HEK293 (cell line): ENCODE results near the gene KDELR1.
A peak's percentile ranks its signal among the peaks of the same experiment; 100 is the strongest.

ENCODE experiments used
- BCL11B ChIP-seq: fragments of 450-650 bp; formaldehyde crosslinking; IDR thresholded peaks from 2 replicates; pipeline ENCODE4 v1.5.1; 2016; ENCODE audit warnings: low read depth, missing biosample characterization, missing genetic modification characterization
- FEZF1 ChIP-seq: fragments of 450-650 bp; formaldehyde crosslinking; IDR thresholded peaks from 2 replicates; pipeline ENCODE4 v1.5.1; 2016; ENCODE audit warnings: missing biosample characterization, missing genetic modification characterization
- GLI2 ChIP-seq: fragments of 450-650 bp; formaldehyde crosslinking; IDR thresholded peaks from 2 replicates; pipeline ENCODE4; 2017; ENCODE audit warnings: missing biosample characterization, missing genetic modification characterization, low read depth, borderline replicate concordance
- GLIS1 ChIP-seq: fragments of 450-650 bp; formaldehyde crosslinking; IDR thresholded peaks from 2 replicates; pipeline ENCODE4 v1.5.1; 2016; ENCODE audit warnings: missing biosample characterization, missing genetic modification characterization
- KLF16 ChIP-seq: fragments of 450-650 bp; formaldehyde crosslinking; IDR thresholded peaks from 2 replicates; pipeline ENCODE4 v1.5.1; 2017; ENCODE audit warnings: missing biosample characterization, missing genetic modification characterization
- KLF7 ChIP-seq: fragments of 450-650 bp; formaldehyde crosslinking; IDR thresholded peaks from 2 replicates; pipeline ENCODE4 v1.5.1; 2016; ENCODE audit warnings: missing biosample characterization, missing genetic modification characterization, borderline replicate concordance
- MEIS1 ChIP-seq: sonication (generic); formaldehyde crosslinking; IDR thresholded peaks from 2 replicates; pipeline ENCODE4 v1.8.1; 2022; ENCODE audit warnings: missing genetic modification reagents, mild to moderate bottlenecking, borderline replicate concordance
- MYNN ChIP-seq: fragments of 450-650 bp; formaldehyde crosslinking; IDR thresholded peaks from 2 replicates; pipeline ENCODE4 v1.5.1; 2016; ENCODE audit warnings: missing biosample characterization, missing genetic modification characterization, borderline replicate concordance
- RBAK ChIP-seq: fragments of 450-650 bp; formaldehyde crosslinking; IDR thresholded peaks from 2 replicates; pipeline ENCODE4 v1.5.1; 2016; ENCODE audit warnings: missing biosample characterization, missing genetic modification characterization
- YY1 ChIP-seq: fragments of 450-650 bp; formaldehyde crosslinking; IDR thresholded peaks from 2 replicates; pipeline ENCODE4 v1.5.1; 2018; ENCODE audit warnings: missing biosample characterization, missing genetic modification characterization
- ZNF114 ChIP-seq: fragments of 450-650 bp; formaldehyde crosslinking; IDR thresholded peaks from 2 replicates; pipeline ENCODE4 v1.5.0; 2017; ENCODE audit warnings: missing biosample characterization, missing genetic modification characterization
- ZNF184 ChIP-seq: fragments of 450-650 bp; IDR thresholded peaks from 2 replicates; pipeline ENCODE4 v1.5.1; 2018; ENCODE audit warnings: missing biosample characterization, mild to moderate bottlenecking, missing genetic modification characterization
- ZNF2 ChIP-seq: fragments of 450-650 bp; formaldehyde crosslinking; IDR thresholded peaks from 2 replicates; pipeline ENCODE4 v1.5.1; 2016; ENCODE audit warnings: missing biosample characterization, missing genetic modification characterization
- ZNF24 ChIP-seq: fragments of 450-650 bp; formaldehyde crosslinking; IDR thresholded peaks from 2 replicates; pipeline ENCODE4 v1.5.1; 2016; ENCODE audit warnings: missing biosample characterization, missing genetic modification characterization
- ZNF248 ChIP-seq: fragments of 450-650 bp; formaldehyde crosslinking; IDR thresholded peaks from 2 replicates; pipeline ENCODE4 v1.5.1; 2017; ENCODE audit warnings: missing biosample characterization, missing genetic modification characterization
- ZNF292 ChIP-seq: fragments of 450-650 bp; formaldehyde crosslinking; IDR thresholded peaks from 2 replicates; pipeline ENCODE4 v1.5.1; 2016; ENCODE audit warnings: low read depth, missing biosample characterization, missing genetic modification characterization, borderline replicate concordance
- ZNF302 ChIP-seq: fragments of 450-650 bp; formaldehyde crosslinking; IDR thresholded peaks from 2 replicates; pipeline ENCODE4 v1.5.1; 2016; ENCODE audit warnings: missing biosample characterization, missing genetic modification characterization, low read depth
- ZNF341 ChIP-seq: fragments of 450-650 bp; formaldehyde crosslinking; IDR thresholded peaks from 2 replicates; pipeline ENCODE4; 2016; ENCODE audit warnings: low read depth, missing biosample characterization, missing genetic modification characterization
- ZNF350 ChIP-seq: fragments of 450-650 bp; formaldehyde crosslinking; IDR thresholded peaks from 2 replicates; pipeline ENCODE4 v1.5.0; 2017; ENCODE audit warnings: missing biosample characterization, mild to moderate bottlenecking, missing genetic modification characterization
- ZNF426 ChIP-seq: fragments of 450-650 bp; formaldehyde crosslinking; IDR thresholded peaks from 2 replicates; pipeline ENCODE4 v1.5.1; 2017; ENCODE audit warnings: missing biosample characterization, missing genetic modification characterization, mild to moderate bottlenecking, inconsistent platforms, moderate library complexity
- ZNF473 ChIP-seq: fragments of 450-650 bp; formaldehyde crosslinking; IDR thresholded peaks from 2 replicates; pipeline ENCODE4 v1.5.1; 2017; ENCODE audit warnings: missing biosample characterization, missing genetic modification characterization
- ZNF48 ChIP-seq: fragments of 450-650 bp; formaldehyde crosslinking; IDR thresholded peaks from 2 replicates; pipeline ENCODE4 v1.5.1; 2016; ENCODE audit warnings: missing biosample characterization, missing genetic modification characterization
- ZNF530 ChIP-seq: fragments of 450-650 bp; formaldehyde crosslinking; IDR thresholded peaks from 2 replicates; pipeline ENCODE4 v1.5.1; 2016; ENCODE audit warnings: low read depth, missing biosample characterization, missing genetic modification characterization
- ZNF548 ChIP-seq: fragments of 450-650 bp; formaldehyde crosslinking; IDR thresholded peaks from 2 replicates; pipeline ENCODE4 v1.5.1; 2016; ENCODE audit warnings: missing biosample characterization, missing genetic modification characterization
- ZNF626 ChIP-seq: fragments of 450-650 bp; sonication (Bioruptor Pico); formaldehyde crosslinking; IDR thresholded peaks from 2 replicates; pipeline ENCODE4 v1.5.1; 2018; ENCODE audit warnings: missing biosample characterization, missing genetic modification characterization, inconsistent platforms
- ZNF701 ChIP-seq: fragments of 450-650 bp; formaldehyde crosslinking; IDR thresholded peaks from 2 replicates; pipeline ENCODE4 v1.5.1; 2016; ENCODE audit warnings: missing biosample characterization, missing genetic modification characterization
- ZNF777 ChIP-seq: fragments of 450-650 bp; formaldehyde crosslinking; IDR thresholded peaks from 2 replicates; pipeline ENCODE4 v1.5.1; 2017; ENCODE audit warnings: missing biosample characterization, missing genetic modification characterization, borderline replicate concordance
- ZNF785 ChIP-seq: fragments of 450-650 bp; formaldehyde crosslinking; IDR thresholded peaks from 2 replicates; pipeline ENCODE4 v1.5.1; 2016; ENCODE audit warnings: missing biosample characterization, missing genetic modification characterization
- ZXDB ChIP-seq: fragments of 450-650 bp; formaldehyde crosslinking; IDR thresholded peaks from 2 replicates; pipeline ENCODE4 v1.5.1; 2016; ENCODE audit warnings: missing biosample characterization, missing genetic modification characterization
- TF ChIP-seq, protein P1 (sequence below): IDR thresholded peaks from 2 replicates; pipeline ENCODE4 v1.6.1; 2011; ENCODE audit warnings: mild to moderate bottlenecking, low read depth, low read length, borderline replicate concordance
- TF ChIP-seq, protein P2 (sequence below): sonication (generic); formaldehyde crosslinking; IDR thresholded peaks from 2 replicates; pipeline ENCODE4 v1.8.1; 2022; ENCODE audit warnings: mild to moderate bottlenecking, moderate library complexity, missing genetic modification reagents
- TF ChIP-seq, protein P3 (sequence below): fragments of 450-650 bp; formaldehyde crosslinking; IDR thresholded peaks from 2 replicates; pipeline ENCODE4 v1.5.1; 2016; ENCODE audit warnings: missing biosample characterization, missing genetic modification characterization
- TF ChIP-seq, protein P4 (sequence below): fragments of 450-650 bp; formaldehyde crosslinking; IDR thresholded peaks from 2 replicates; pipeline ENCODE4 v1.5.1; 2016; ENCODE audit warnings: missing biosample characterization, missing genetic modification characterization
- TF ChIP-seq, protein P5 (sequence below): fragments of 450-650 bp; formaldehyde crosslinking; IDR thresholded peaks from 2 replicates; pipeline ENCODE4 v1.5.1; 2016; ENCODE audit warnings: missing biosample characterization, missing genetic modification characterization

KDELR1 gene

DNA sequence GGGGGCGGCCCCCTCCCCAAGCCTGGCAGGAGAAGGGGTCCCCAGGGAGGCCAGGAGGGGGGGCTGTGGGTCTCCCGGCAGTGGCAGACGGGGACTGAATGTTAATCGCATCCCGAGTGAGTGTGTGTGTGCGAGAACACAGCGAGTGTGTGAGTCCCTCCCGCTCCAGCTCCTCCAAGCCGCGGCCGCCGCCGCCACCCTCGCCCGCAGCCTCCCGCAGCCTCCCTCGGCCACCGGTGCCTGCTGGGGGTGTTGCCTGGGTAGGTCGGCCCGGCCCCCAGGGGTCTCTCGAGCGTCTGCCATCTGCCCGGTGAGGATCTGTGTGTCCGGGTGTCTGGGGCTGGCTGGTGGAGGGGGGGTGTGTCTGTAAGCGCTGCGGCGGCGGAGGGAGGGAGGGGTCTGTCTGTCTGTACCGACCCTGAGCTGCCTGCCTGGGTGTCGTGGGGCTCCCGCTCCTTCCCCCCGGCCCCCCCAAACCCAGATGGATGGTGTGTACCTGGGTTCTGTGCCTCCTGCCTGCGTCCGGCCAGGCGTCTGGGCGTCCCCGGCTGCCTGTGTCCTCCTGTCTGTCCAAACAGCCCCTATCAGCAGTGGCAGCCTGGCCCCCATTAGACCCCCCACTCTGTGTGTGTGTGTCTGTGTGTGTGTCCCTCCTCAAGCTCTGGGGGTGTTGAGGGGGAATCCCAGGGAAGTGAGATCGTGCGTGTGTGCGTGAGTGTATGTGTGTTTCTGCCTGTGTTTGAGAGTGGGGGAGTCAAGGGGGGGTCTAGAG, 2.4 kb upstream of the KDELR1 start, which contains the start of gene GRIN2D (continued):
- TF ChIP-seq ZNF548 (tag by site-specific recombination) (no peak), GLI2 (tag by site-specific recombination) (no peak), ZNF626 (tag by site-specific recombination) (no peak), KLF16 (tag by site-specific recombination) (no peak), MYNN (tag by site-specific recombination) (no peak), ZNF48 (tag by site-specific recombination) (no peak), ZNF473 (tag by site-specific recombination) (no peak), BCL11B (tag by site-specific recombination) (no peak), ZNF292 (tag by site-specific recombination) (no peak), ZNF426 (no peak), ZXDB (tag by site-specific recombination) (no peak), GLIS1 (tag by site-specific recombination) (peak; percentile 99), ZNF777 (no peak), RBAK (no peak), ZNF785 (no peak), ZNF114 (tag by site-specific recombination) (no peak), ZNF24 (tag by site-specific recombination) (no peak), ZNF530 (tag by site-specific recombination) (no peak), ZNF701 (tag by site-specific recombination) (no peak), ZNF350 (tag by site-specific recombination) (no peak), ZNF184 (tag by site-specific recombination) (no peak), MEIS1 (CRISPR knock-in tag) (no peak), FEZF1 (tag by site-specific recombination) (no peak), YY1 (tag by site-specific recombination) (no peak), ZNF302 (tag by site-specific recombination) (no peak), ZNF2 (no peak), KLF7 (tag by site-specific recombination) (no peak), ZNF341 (tag by site-specific recombination) (peak; percentile 78), ZNF248 (tag by site-specific recombination) (no peak)
- TF ChIP-seq, protein P1, sequence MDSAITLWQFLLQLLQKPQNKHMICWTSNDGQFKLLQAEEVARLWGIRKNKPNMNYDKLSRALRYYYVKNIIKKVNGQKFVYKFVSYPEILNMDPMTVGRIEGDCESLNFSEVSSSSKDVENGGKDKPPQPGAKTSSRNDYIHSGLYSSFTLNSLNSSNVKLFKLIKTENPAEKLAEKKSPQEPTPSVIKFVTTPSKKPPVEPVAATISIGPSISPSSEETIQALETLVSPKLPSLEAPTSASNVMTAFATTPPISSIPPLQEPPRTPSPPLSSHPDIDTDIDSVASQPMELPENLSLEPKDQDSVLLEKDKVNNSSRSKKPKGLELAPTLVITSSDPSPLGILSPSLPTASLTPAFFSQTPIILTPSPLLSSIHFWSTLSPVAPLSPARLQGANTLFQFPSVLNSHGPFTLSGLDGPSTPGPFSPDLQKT = no peak
- TF ChIP-seq, protein P2, sequence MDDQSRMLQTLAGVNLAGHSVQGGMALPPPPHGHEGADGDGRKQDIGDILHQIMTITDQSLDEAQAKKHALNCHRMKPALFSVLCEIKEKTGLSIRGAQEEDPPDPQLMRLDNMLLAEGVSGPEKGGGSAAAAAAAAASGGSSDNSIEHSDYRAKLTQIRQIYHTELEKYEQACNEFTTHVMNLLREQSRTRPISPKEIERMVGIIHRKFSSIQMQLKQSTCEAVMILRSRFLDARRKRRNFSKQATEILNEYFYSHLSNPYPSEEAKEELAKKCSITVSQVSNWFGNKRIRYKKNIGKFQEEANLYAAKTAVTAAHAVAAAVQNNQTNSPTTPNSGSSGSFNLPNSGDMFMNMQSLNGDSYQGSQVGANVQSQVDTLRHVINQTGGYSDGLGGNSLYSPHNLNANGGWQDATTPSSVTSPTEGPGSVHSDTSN = no peak
- TF ChIP-seq, protein P3, sequence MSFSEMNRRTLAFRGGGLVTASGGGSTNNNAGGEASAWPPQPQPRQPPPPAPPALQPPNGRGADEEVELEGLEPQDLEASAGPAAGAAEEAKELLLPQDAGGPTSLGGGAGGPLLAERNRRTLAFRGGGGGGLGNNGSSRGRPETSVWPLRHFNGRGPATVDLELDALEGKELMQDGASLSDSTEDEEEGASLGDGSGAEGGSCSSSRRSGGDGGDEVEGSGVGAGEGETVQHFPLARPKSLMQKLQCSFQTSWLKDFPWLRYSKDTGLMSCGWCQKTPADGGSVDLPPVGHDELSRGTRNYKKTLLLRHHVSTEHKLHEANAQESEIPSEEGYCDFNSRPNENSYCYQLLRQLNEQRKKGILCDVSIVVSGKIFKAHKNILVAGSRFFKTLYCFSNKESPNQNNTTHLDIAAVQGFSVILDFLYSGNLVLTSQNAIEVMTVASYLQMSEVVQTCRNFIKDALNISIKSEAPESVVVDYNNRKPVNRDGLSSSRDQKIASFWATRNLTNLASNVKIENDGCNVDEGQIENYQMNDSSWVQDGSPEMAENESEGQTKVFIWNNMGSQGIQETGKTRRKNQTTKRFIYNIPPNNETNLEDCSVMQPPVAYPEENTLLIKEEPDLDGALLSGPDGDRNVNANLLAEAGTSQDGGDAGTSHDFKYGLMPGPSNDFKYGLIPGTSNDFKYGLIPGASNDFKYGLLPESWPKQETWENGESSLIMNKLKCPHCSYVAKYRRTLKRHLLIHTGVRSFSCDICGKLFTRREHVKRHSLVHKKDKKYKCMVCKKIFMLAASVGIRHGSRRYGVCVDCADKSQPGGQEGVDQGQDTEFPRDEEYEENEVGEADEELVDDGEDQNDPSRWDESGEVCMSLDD (tag by site-specific recombination) = peak; percentile 89
- TF ChIP-seq, protein P4, sequence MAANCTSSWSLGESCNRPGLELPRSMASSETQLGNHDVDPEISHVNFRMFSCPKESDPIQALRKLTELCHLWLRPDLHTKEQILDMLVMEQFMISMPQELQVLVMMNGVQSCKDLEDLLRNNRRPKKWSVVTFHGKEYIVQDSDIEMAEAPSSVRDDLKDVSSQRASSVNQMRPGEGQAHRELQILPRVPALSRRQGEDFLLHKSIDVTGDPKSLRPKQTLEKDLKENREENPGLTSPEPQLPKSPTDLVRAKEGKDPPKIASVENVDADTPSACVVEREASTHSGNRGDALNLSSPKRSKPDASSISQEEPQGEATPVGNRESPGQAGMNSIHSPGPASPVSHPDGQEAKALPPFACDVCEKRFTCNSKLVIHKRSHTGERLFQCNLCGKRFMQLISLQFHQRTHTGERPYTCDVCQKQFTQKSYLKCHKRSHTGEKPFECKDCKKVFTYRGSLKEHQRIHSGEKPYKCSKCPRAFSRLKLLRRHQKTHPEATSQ (tag by site-specific recombination) = no peak
- TF ChIP-seq, protein P5, sequence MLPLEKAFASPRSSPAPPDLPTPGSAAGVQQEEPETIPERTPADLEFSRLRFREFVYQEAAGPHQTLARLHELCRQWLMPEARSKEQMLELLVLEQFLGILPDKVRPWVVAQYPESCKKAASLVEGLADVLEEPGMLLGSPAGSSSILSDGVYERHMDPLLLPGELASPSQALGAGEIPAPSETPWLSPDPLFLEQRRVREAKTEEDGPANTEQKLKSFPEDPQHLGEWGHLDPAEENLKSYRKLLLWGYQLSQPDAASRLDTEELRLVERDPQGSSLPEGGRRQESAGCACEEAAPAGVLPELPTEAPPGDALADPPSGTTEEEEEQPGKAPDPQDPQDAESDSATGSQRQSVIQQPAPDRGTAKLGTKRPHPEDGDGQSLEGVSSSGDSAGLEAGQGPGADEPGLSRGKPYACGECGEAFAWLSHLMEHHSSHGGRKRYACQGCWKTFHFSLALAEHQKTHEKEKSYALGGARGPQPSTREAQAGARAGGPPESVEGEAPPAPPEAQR = no peak
